HEK293T (cell line): ENCODE data around the gene UBC.

Experiments
- CTCF ChIA-PET: fragments of 350-600 bp; formaldehyde crosslinking; extraction: SDS; loops from one replicate; lab custom pipeline; 2021; ENCODE audit warnings: antibody characterized with exemption, inconsistent platforms; lab: Yijun Ruan, JAX
- POLR2A ChIA-PET: fragments of 350-600 bp; formaldehyde crosslinking; extraction: SDS; loops from one replicate; lab custom pipeline; 2020; ENCODE audit warnings: antibody characterized with exemption, inconsistent platforms; lab: Yijun Ruan, JAX
- DNase-seq: peaks from one replicate; pipeline ENCODE4 v3.0.0; 2012; ENCODE audit warnings: mixed read lengths; ENCODE audit errors: extremely low spot score
- ARNT ChIP-seq: fragments of 450-650 bp; IDR thresholded peaks from 2 replicates; pipeline ENCODE4 v1.6.1; 2017; ENCODE audit warnings: mild to moderate bottlenecking
- BHLHE40 ChIP-seq: fragments of 450-650 bp; IDR thresholded peaks from 2 replicates; pipeline ENCODE4 v1.6.1; 2016; ENCODE audit warnings: mild to moderate bottlenecking, moderate library complexity, borderline replicate concordance
- CTBP1 ChIP-seq: fragments of 450-650 bp; IDR thresholded peaks from 2 replicates; pipeline ENCODE4 v1.6.1; 2016; ENCODE audit warnings: borderline replicate concordance
- ELF4 ChIP-seq: fragments of 450-650 bp; IDR thresholded peaks from 2 replicates; pipeline ENCODE4 v1.6.1; 2017; ENCODE audit warnings: antibody characterized with exemption
- FOXA1 ChIP-seq: fragments of 450-650 bp; IDR thresholded peaks from 2 replicates; pipeline ENCODE4 v1.6.1; 2016; ENCODE audit warnings: mild to moderate bottlenecking
- FOXK2 ChIP-seq: fragments of 450-650 bp; IDR thresholded peaks from 2 replicates; pipeline ENCODE4 v1.6.1; 2016; ENCODE audit warnings: mild to moderate bottlenecking
- FOXM1 ChIP-seq: fragments of 450-650 bp; IDR thresholded peaks from 2 replicates; pipeline ENCODE4 v1.6.1; 2017; ENCODE audit warnings: mild to moderate bottlenecking, borderline replicate concordance
- HDGF ChIP-seq: fragments of 450-650 bp; IDR thresholded peaks from 2 replicates; pipeline ENCODE4 v1.6.1; 2017; ENCODE audit warnings: antibody characterized with exemption, borderline replicate concordance
- L3MBTL2 ChIP-seq: fragments of 450-650 bp; conservative IDR thresholded peaks from 2 replicates; pipeline ENCODE4 v1.6.1; 2016; ENCODE audit warnings: mild to moderate bottlenecking
- LEF1 ChIP-seq: fragments of 450-650 bp; IDR thresholded peaks from 2 replicates; pipeline ENCODE4 v1.6.1; 2017; ENCODE audit warnings: mild to moderate bottlenecking, borderline replicate concordance
- NFRKB ChIP-seq: fragments of 450-650 bp; IDR thresholded peaks from 2 replicates; pipeline ENCODE4 v1.6.1; 2016; ENCODE audit warnings: mild to moderate bottlenecking, moderate library complexity
- PKNOX1 ChIP-seq: fragments of 450-650 bp; IDR thresholded peaks from 2 replicates; pipeline ENCODE4 v1.6.1; 2016
- SP1 ChIP-seq: fragments of 450-650 bp; IDR thresholded peaks from 2 replicates; pipeline ENCODE4 v1.6.1; 2017
- SUZ12 ChIP-seq: fragments of 450-650 bp; IDR thresholded peaks from 2 replicates; pipeline ENCODE4 v1.6.1; 2016; ENCODE audit warnings: mild to moderate bottlenecking
- TARDBP ChIP-seq: fragments of 450-650 bp; IDR thresholded peaks from 2 replicates; pipeline ENCODE4 v1.6.1; 2016
- ZNF384 ChIP-seq: fragments of 450-650 bp; IDR thresholded peaks from 2 replicates; pipeline ENCODE4 v1.6.1; 2016

The UBC gene

GRCh38 chr12:124867401-124867930, 47.0 kb downstream of the UBC start:
- TF ChIP-seq L3MBTL2: no peak
- DNase-seq: no peak
- ChIA-PET CTCF (no interaction called here), POLR2A (no interaction called here)

GRCh38 chr12:124866883-124867400, 47.5 kb downstream of the UBC start:
- CTCF ChIA-PET: no interaction called here
- TF ChIP-seq BHLHE40 (no peak), FOXK2 (no peak), CTBP1 (no peak), FOXA1 (no peak), TARDBP (no peak), SUZ12 (no peak), FOXM1 (no peak)
- POLR2A ChIA-PET: no interaction called here
- no peak for DNase-seq

GRCh38 chr12:124866195-124866882, 48.1 kb downstream of the UBC start:
- CTCF ChIA-PET: no interaction called here

GRCh38 chr12:124865728-124866127, 48.7 kb downstream of the UBC start:
- no peak for DNase-seq
- no peak for TF ChIP-seq PKNOX1
- TF ChIP-seq L3MBTL2: no peak
- TF ChIP-seq NFRKB: no peak
- TF ChIP-seq FOXA1: no peak
- TF ChIP-seq ARNT: no peak
- no peak for TF ChIP-seq FOXK2
- no peak for TF ChIP-seq SUZ12
- no peak for TF ChIP-seq TARDBP
- TF ChIP-seq FOXM1: no peak
- TF ChIP-seq LEF1: no peak
- TF ChIP-seq ZNF384: no peak
- TF ChIP-seq ELF4: no peak
- TF ChIP-seq SP1: no peak
- no peak for TF ChIP-seq CTBP1
- no peak for TF ChIP-seq HDGF
- TF ChIP-seq BHLHE40: no peak
- ChIA-PET CTCF (no interaction called here), POLR2A (no interaction called here)

More at GRCh38 chr12:124866195-124866882, 48.1 kb downstream of the UBC start:
- TF ChIP-seq FOXA1 (no peak), SP1 (no peak), ZNF384 (no peak), ARNT (no peak), TARDBP (no peak), ELF4 (no peak)
- no peak for DNase-seq
- POLR2A ChIA-PET: no interaction called here

GRCh38 chr12:124864326-124864752, 50.1 kb downstream of the UBC start:
- DNase-seq: no peak
- ChIA-PET POLR2A (interaction anchor here (1.1 kb wide), 1 partner anchor 9 kb away, joined by 3 read pairs; no protein-coding TSS in a partner anchor), CTCF (interaction anchor here (0.6 kb wide), 1 partner anchor 185 kb away, joined by 3 read pairs; no protein-coding TSS in a partner anchor)
- TF ChIP-seq TARDBP: no peak
- no peak for TF ChIP-seq NFRKB
- no peak for TF ChIP-seq ZNF384
- no peak for TF ChIP-seq ARNT
- no peak for TF ChIP-seq SUZ12
- TF ChIP-seq CTBP1: no peak
- TF ChIP-seq PKNOX1: no peak
- TF ChIP-seq LEF1: no peak
- TF ChIP-seq L3MBTL2: no peak; the same call in 1 of the 2 replicates
- TF ChIP-seq FOXA1: no peak

GRCh38 chr12:124863416-124864325, 50.8 kb downstream of the UBC start, which contains the start of gene SCARB1:
SCARB1 (minus strand) TSS chr12:124863864; CDS start chr12:124863720, 144 bp downstream.
- DNase-seq: peak; percentile 99
- POLR2A ChIA-PET: interaction anchor here (1.1 to 2.4 kb wide), 2 partner anchors 10 to 51 kb away, joined by 3 to 5 read pairs; partner anchors contain the start of gene UBC
- TF ChIP-seq FOXM1: no peak
- no peak for TF ChIP-seq ZNF384
- no peak for TF ChIP-seq ARNT
- TF ChIP-seq BHLHE40: no peak
- no peak for TF ChIP-seq TARDBP
- TF ChIP-seq ELF4: no peak
- 0 out of 2 replicates have a peak, but pooled peaks have one; percentile 41 for TF ChIP-seq LEF1
- TF ChIP-seq L3MBTL2: peak; percentile 92
- no peak for TF ChIP-seq SP1
- no peak for TF ChIP-seq NFRKB
- no peak for TF ChIP-seq CTBP1
- TF ChIP-seq HDGF: no peak
- CTCF ChIA-PET: no interaction called here
